Loucy (cell line): ENCODE results near the gene AFF3.

Source experiments
- H2AFZ ChIP-seq: fragments of 200-600 bp; sonication (generic); 2 replicates; pipeline ENCODE4 v1.6.0; 2016; ENCODE audit warnings: antibody characterized with exemption, mild to moderate bottlenecking, low read length, moderate library complexity
- H3F3A ChIP-seq: fragments of 200-600 bp; 2 replicates; pipeline ENCODE4 v1.6.0; 2016; ENCODE audit warnings: antibody characterized with exemption, low read depth, mild to moderate bottlenecking
- H3K27me3 ChIP-seq: fragments of 200-600 bp; sonication (generic); 2 replicates; pipeline ENCODE4 v1.6.1; 2014; ENCODE audit warnings: low read length, mild to moderate bottlenecking; ENCODE audit not compliant: insufficient read depth, poor library complexity, severe bottlenecking
- H3K36me3 ChIP-seq: fragments of 200-600 bp; sonication (generic); 2 replicates; pipeline ENCODE4 v1.6.1; 2016; ENCODE audit warnings: low read length; ENCODE audit not compliant: insufficient read depth
- H3K4me1 ChIP-seq: fragments of 200-600 bp; sonication (generic); 2 replicates; pipeline ENCODE4 v1.5.1; 2014; ENCODE audit warnings: low read length, mild to moderate bottlenecking; ENCODE audit not compliant: insufficient read depth, poor library complexity, severe bottlenecking
- H3K4me2 ChIP-seq: fragments of 200-600 bp; sonication (generic); 2 replicates; pipeline ENCODE4 v1.6.0; 2014; ENCODE audit warnings: antibody characterized with exemption, low read length, low read depth, mild to moderate bottlenecking; ENCODE audit not compliant: poor library complexity, severe bottlenecking
- H3K4me3 ChIP-seq: fragments of 200-600 bp; sonication (generic); 2 replicates; pipeline ENCODE4 v1.5.1; 2014; ENCODE audit warnings: low read length, mild to moderate bottlenecking, mixed read lengths; ENCODE audit not compliant: poor library complexity, severe bottlenecking
- H3K79me2 ChIP-seq: fragments of 200-600 bp; sonication (generic); 2 replicates; pipeline ENCODE4 v1.6.1; 2014; ENCODE audit warnings: low read length; ENCODE audit not compliant: insufficient read depth
- H3K9ac ChIP-seq: fragments of 200-600 bp; sonication (generic); 2 replicates; pipeline ENCODE4 v1.6.0; 2014; ENCODE audit warnings: mild to moderate bottlenecking, low read depth, low read length, moderate library complexity; ENCODE audit not compliant: poor library complexity, severe bottlenecking
- H3K9me2 ChIP-seq: fragments of 200-600 bp; sonication (generic); replicated peaks from 2 replicates; pipeline ENCODE4 v1.6.1; 2016; ENCODE audit warnings: low read depth, low read length, mixed read lengths
- H3K9me3 ChIP-seq: fragments of 200-600 bp; sonication (generic); 2 replicates; pipeline ENCODE4 v1.6.1; 2014; ENCODE audit warnings: mild to moderate bottlenecking, antibody characterized with exemption, low read length, low read depth; ENCODE audit not compliant: insufficient read depth
- H4K20me1 ChIP-seq: fragments of 200-600 bp; sonication (generic); 2 replicates; pipeline ENCODE4 v1.6.0; 2014; ENCODE audit warnings: antibody characterized with exemption, low read length, mild to moderate bottlenecking; ENCODE audit not compliant: insufficient read depth, poor library complexity, severe bottlenecking
- CTCF ChIP-seq: fragments of 200-600 bp; sonication (generic); conservative IDR thresholded peaks from 2 replicates; pipeline ENCODE4 v1.5.1; 2014; ENCODE audit warnings: mild to moderate bottlenecking, antibody characterized with exemption, low read length
- EZH2phosphoT487 ChIP-seq: fragments of 200-600 bp; IDR thresholded peaks from 2 replicates; pipeline ENCODE4 v1.6.1; 2018; ENCODE audit warnings: antibody characterized with exemption, mild to moderate bottlenecking, moderate library complexity, borderline replicate concordance

AFF3 gene

GRCh38 chr2:99623035-99623434 is 519.4 kb downstream of the AFF3 start:
- Histone ChIP-seq H3K36me3 (no peaks in the 10 kb centered on the region), H3K79me2 (no peaks in the 10 kb centered on the region), H3K27me3 (no peaks in the 10 kb centered on the region), H4K20me1 (no peaks in the 10 kb centered on the region), H3F3A (no peaks in the 10 kb centered on the region), H3K9me3 (no peaks in the 10 kb centered on the region), H3K9me2 (no peaks in the 10 kb centered on the region), H2AFZ (no peak overlapping the region), H3K4me2 (no peak overlapping the region), H3K9ac (no peak overlapping the region), H3K4me3 (no peak overlapping the region), H3K4me1 (no peaks in the 10 kb centered on the region)
- TF ChIP-seq CTCF: no peak
- TF ChIP-seq EZH2phosphoT487: no peak

- Histone ChIP-seq H3K36me3 (no peaks in the 10 kb centered on the region), H3K9me2 (no peaks in the 10 kb centered on the region), H3K4me3 (no peak overlapping the region), H3K27me3 (no peaks in the 10 kb centered on the region), H3K79me2 (no peaks in the 10 kb centered on the region), H3K9ac (no peak overlapping the region), H2AFZ (no peak overlapping the region), H3F3A (no peaks in the 10 kb centered on the region), H3K4me2 (no peak overlapping the region), H3K9me3 (no peaks in the 10 kb centered on the region), H3K4me1 (peaks cover 4% of the 10 kb centered on the region), H4K20me1 (no peaks in the 10 kb centered on the region)
- TF ChIP-seq EZH2phosphoT487 (no peak), CTCF (no peak)
Measured at GRCh38 chr2:99622534-99622933, 519.9 kb downstream of the AFF3 start.

GRCh38 chr2:99621774-99622173 is 520.6 kb downstream of the AFF3 start:
- no peaks in the 10 kb centered on the region for H4K20me1 ChIP-seq
- TF ChIP-seq EZH2phosphoT487 (no peak), CTCF (no peak)
- no peak overlapping the region for H3K9ac ChIP-seq

More at GRCh38 chr2:99621774-99622173, 520.6 kb downstream of the AFF3 start:
- no peaks in the 10 kb centered on the region for H3F3A ChIP-seq
- no peaks in the 10 kb centered on the region for H3K27me3 ChIP-seq
- H3K9me2 ChIP-seq: no peaks in the 10 kb centered on the region
- no peaks in the 10 kb centered on the region for H3K9me3 ChIP-seq
- no peaks in the 10 kb centered on the region for H3K36me3 ChIP-seq
- no peak overlapping the region for H3K4me3 ChIP-seq
- H3K79me2 ChIP-seq: no peaks in the 10 kb centered on the region
- H3K4me2 ChIP-seq: no peak overlapping the region
- H2AFZ ChIP-seq: no peak overlapping the region
- H3K4me1 ChIP-seq: peaks cover 5% of the 10 kb centered on the region
